GM21528 (cell line): ENCODE data around the gene SETDB2.

Source experiments
- ATAC-seq: cut with Tn5 transposase; IDR thresholded peaks from one replicate; pipeline ENCODE4 v1.9.1; 2021; ENCODE audit warnings: mild to moderate bottlenecking, moderate library complexity; ENCODE audit not compliant: unreplicated experiment, low FRiP score

Gene SETDB2

GRCh38 chr13:49443704-49444523, at the start of gene SETDB2, which contains the start of gene CAB39L:
Gene SETDB2, plus strand, starts transcription at chr13:49444274. Its CDS starts 7,620 bp downstream, at chr13:49451894.
Gene CAB39L, minus strand, starts transcription at chr13:49444064. Its CDS starts 61,154 bp downstream, at chr13:49382910.
- peak; percentile 97 for ATAC-seq

GRCh38 chr13:49395451-49395865, 48.6 kb upstream of the SETDB2 start:
- ATAC-seq = no peak

GRCh38 chr13:49395878-49396380, 48.1 kb upstream of the SETDB2 start:
- ATAC-seq = no peak

- no peak for ATAC-seq
Observed at GRCh38 chr13:49399801-49400472, 44.1 kb upstream of the SETDB2 start.

GRCh38 chr13:49400755-49401659, 43.1 kb upstream of the SETDB2 start:
- ATAC-seq = peak; percentile 80

- no peak for ATAC-seq
Observed at GRCh38 chr13:49403996-49404702, 39.9 kb upstream of the SETDB2 start.

GRCh38 chr13:49404703-49405020, 39.4 kb upstream of the SETDB2 start:
- ATAC-seq = no peak

GRCh38 chr13:49407068-49407467, 37.0 kb upstream of the SETDB2 start:
- ATAC-seq = no peak

GRCh38 chr13:49407936-49408335, 36.1 kb upstream of the SETDB2 start:
- no peak for ATAC-seq

GRCh38 chr13:49409008-49409407, 35.1 kb upstream of the SETDB2 start:
- ATAC-seq = no peak

- no peak for ATAC-seq
Observed at GRCh38 chr13:49410006-49410405, 34.1 kb upstream of the SETDB2 start.

GRCh38 chr13:49410477-49410876, 33.6 kb upstream of the SETDB2 start:
- ATAC-seq = no peak

GRCh38 chr13:49411353-49411752, 32.7 kb upstream of the SETDB2 start:
- no peak for ATAC-seq

- no peak for ATAC-seq
Observed at GRCh38 chr13:49412749-49413148, 31.3 kb upstream of the SETDB2 start.

- ATAC-seq = no peak
Observed at GRCh38 chr13:49417161-49417560, 26.9 kb upstream of the SETDB2 start.

- ATAC-seq = no peak
Observed at GRCh38 chr13:49418206-49418605, 25.9 kb upstream of the SETDB2 start.

GRCh38 chr13:49419276-49419675, 24.8 kb upstream of the SETDB2 start:
- ATAC-seq = no peak

GRCh38 chr13:49421391-49421790, 22.7 kb upstream of the SETDB2 start:
- no peak for ATAC-seq

- no peak for ATAC-seq
Observed at GRCh38 chr13:49424011-49424560, 20.0 kb upstream of the SETDB2 start.
